Caki2 (cell line): ENCODE measurements around the gene B3GNT2. TPM values are rescaled to one million over a fixed set of nuclear protein-coding genes. Genes with fewer than 3 reads are reported as not detected.

ENCODE experiments used
- DNase-seq: peaks from one replicate; pipeline ENCODE4 v3.0.0-alpha.2; 2015; ENCODE audit warnings: low read depth
- in situ Hi-C: cut with HindIII; loops from 2 replicates; pipeline ENCODE4 v1.10.0; 2016; ENCODE audit warnings: low sequenced_read_pairs, low pct_unique_long_range_greater_than_20kb, mixed read lengths
- total RNA-seq: library from RNA; depleted of rRNA; stranded (reverse); fragments of >200 nt; shearing (Covaris generic); gene quantifications from 2 replicates; pipeline ENCODE4 v1.2.3, GENCODE V29; 2014; ENCODE audit warnings: low replicate concordance

Gene B3GNT2
- total RNA-seq, 1 experiment from 2014 or later = 11.5 TPM

GRCh38 chr2:62222171-62222570 is 26.3 kb downstream of the B3GNT2 start:
- no peak for DNase-seq
- in situ Hi-C loops = no loop called here

- DNase-seq = no peak
- in situ Hi-C loops = no loop called here
These were observed 26.8 kb downstream of the B3GNT2 start for GRCh38 chr2:62222674-62223073.

- in situ Hi-C loops = no loop called here
These were observed 29.1 kb downstream of the B3GNT2 start for GRCh38 chr2:62224976-62225375.

GRCh38 chr2:62227386-62228075 is 31.6 kb downstream of the B3GNT2 start:
- in situ Hi-C loops = no loop called here

More at GRCh38 chr2:62224976-62225375, 29.1 kb downstream of the B3GNT2 start:
- DNase-seq = no peak

GRCh38 chr2:62229082-62229605 is 33.2 kb downstream of the B3GNT2 start:
- DNase-seq = no peak
- in situ Hi-C loops = no loop called here

More at GRCh38 chr2:62227386-62228075, 31.6 kb downstream of the B3GNT2 start:
- DNase-seq = no peak

GRCh38 chr2:62231541-62231940 is 35.6 kb downstream of the B3GNT2 start:
- no peak for DNase-seq
- in situ Hi-C loops = no loop called here

- in situ Hi-C loops = no loop called here
- DNase-seq = no peak
These were observed 39.1 kb downstream of the B3GNT2 start for GRCh38 chr2:62234755-62235655.

- in situ Hi-C loops = no loop called here
- no peak for DNase-seq
These were observed 40.6 kb downstream of the B3GNT2 start for GRCh38 chr2:62236499-62236898.

- in situ Hi-C loops = no loop called here
These were observed 42.3 kb downstream of the B3GNT2 start for GRCh38 chr2:62238236-62238635.

GRCh38 chr2:62240546-62240945 is 44.6 kb downstream of the B3GNT2 start:
- DNase-seq = no peak
- in situ Hi-C loops = no loop called here

More at GRCh38 chr2:62238236-62238635, 42.3 kb downstream of the B3GNT2 start:
- DNase-seq = no peak

GRCh38 chr2:62243983-62244382 is 48.1 kb downstream of the B3GNT2 start:
- DNase-seq = no peak
- in situ Hi-C loops = no loop called here

- in situ Hi-C loops = no loop called here
- DNase-seq = no peak
These were observed 52.3 kb downstream of the B3GNT2 start for GRCh38 chr2:62248226-62248625.

GRCh38 chr2:62250239-62250638 is 54.3 kb downstream of the B3GNT2 start:
- no peak for DNase-seq
- in situ Hi-C loops = no loop called here

- no peak for DNase-seq
- in situ Hi-C loops = no loop called here
These were observed 58.7 kb downstream of the B3GNT2 start for GRCh38 chr2:62254424-62255266.

- DNase-seq = no peak
- in situ Hi-C loops = no loop called here
These were observed 61.6 kb downstream of the B3GNT2 start for GRCh38 chr2:62257466-62257865.

GRCh38 chr2:62263076-62263715 is 67.3 kb downstream of the B3GNT2 start:
- no peak for DNase-seq
- in situ Hi-C loops = no loop called here

GRCh38 chr2:62264186-62264585 is 68.3 kb downstream of the B3GNT2 start:
- DNase-seq = no peak
- in situ Hi-C loops = no loop called here

- DNase-seq = no peak
- in situ Hi-C loops = no loop called here
These were observed 69.2 kb downstream of the B3GNT2 start for GRCh38 chr2:62265106-62265505.
